Gastroesophageal sphincter (tissue), 4 donors: ENCODE data around the gene PRR11. TPM values are rescaled to one million over a fixed set of nuclear protein-coding genes. Genes with fewer than 3 reads are reported as not detected.

Experiments used
- ATAC-seq: fragments of 150-250 bp; one replicate; pipeline ENCODE4 v1.9.1; 2016; ENCODE audit warnings: mild to moderate bottlenecking, moderate library complexity
- H3K27ac ChIP-seq, 4 donors: fragments of 200-600 bp; sonication (generic) in 3 of 4; 1 replicate in 3 of 4; 2 replicates in 1 of 4; pipeline ENCODE4 v1.5.1; 2016 to 2019
- H3K27me3 ChIP-seq: fragments of 200-600 bp; sonication (generic); one replicate; pipeline ENCODE4 v1.5.1; 2019
- H3K36me3 ChIP-seq, 2 donors: fragments of 200-600 bp; sonication (generic); one replicate each; pipeline ENCODE4 v1.5.1; 2019; ENCODE audit warnings: control low read depth in 1 of 2
- H3K4me1 ChIP-seq, 3 donors: fragments of 200-600 bp; sonication (generic); 1 replicate in 2 of 3; 2 replicates in 1 of 3; pipeline ENCODE4 v1.5.1; 2016 to 2019; ENCODE audit warnings: control low read depth in 2 of 3
- H3K4me3 ChIP-seq, 2 donors: fragments of 200-600 bp; sonication (generic); one replicate each; pipeline ENCODE4 v1.5.1; 2019; ENCODE audit warnings: mild to moderate bottlenecking in 1 of 2, moderate library complexity in 1 of 2
- H3K9me3 ChIP-seq, 3 donors: fragments of 200-600 bp; sonication (generic); one replicate each; pipeline ENCODE4 v1.5.1; 2017 to 2019; ENCODE audit warnings: control low read depth in 2 of 3
- CTCF ChIP-seq, 4 experiments: fragments of 200-600 bp in 2 of 4; fragments of 450-650 bp in 2 of 4; sonication (generic) in 1 of 4; IDR thresholded peaks; one replicate each; pipeline ENCODE4 v1.5.1; 2017 to 2019; ENCODE audit warnings: antibody characterized with exemption in 4 of 4, mild to moderate bottlenecking in 2 of 4, moderate library complexity in 2 of 4
- EP300 ChIP-seq: sonication (generic); formaldehyde crosslinking; IDR thresholded peaks from one replicate; pipeline ENCODE4 v1.6.1; 2017; ENCODE audit warnings: antibody characterized with exemption, mild to moderate bottlenecking
- POLR2A ChIP-seq, 2 donors: fragments of 450-650 bp; IDR thresholded peaks; one replicate each; pipeline ENCODE4 v1.6.1; 2017; ENCODE audit warnings: antibody characterized with exemption in 2 of 2, mild to moderate bottlenecking in 2 of 2, moderate library complexity in 1 of 2
- POLR2AphosphoS5 ChIP-seq: sonication (generic); formaldehyde crosslinking; IDR thresholded peaks from one replicate; pipeline ENCODE4 v1.6.1; 2017; ENCODE audit warnings: antibody characterized with exemption
- WGBS, 2 donors: methylation state at CpG; one replicate each; pipeline ENCODE4 v1.1.5; 2018; ENCODE audit warnings: low coverage in 1 of 2; 5-methylcytosine and 5-hydroxymethylcytosine counted together
- total RNA-seq, 4 donors: library from RNA; depleted of rRNA; stranded (reverse); fragments of >200 nt; gene quantifications; one replicate each; pipeline ENCODE4 v1.1.0, GENCODE V29; 2016

PRR11 gene
- total RNA-seq, 4 donors from 2014 or later = 1.5 to 3.3 (median 1.7) TPM; not detected in 1

GRCh38 chr17:59160157-59161025 is 4.8 kb downstream of the PRR11 start:
- TF ChIP-seq POLR2AphosphoS5 (no peak), POLR2A (IDR thresholded peaks at IDR 0.05) (no peak)
- no peaks in the 10 kb centered on the region for H3K36me3 ChIP-seq
- H3K4me1 ChIP-seq = peaks cover 0 to 8% (median 3%) of the 10 kb centered on the region in 3 donors
- H3K27me3 ChIP-seq = no peaks in the 10 kb centered on the region
- ATAC-seq = no peak
- H3K4me3 ChIP-seq = no peak overlapping the region
- no peaks in the 10 kb centered on the region for H3K9me3 ChIP-seq
- no peak overlapping the region for H3K27ac ChIP-seq
- WGBS, 2 donors = 92 to 97% methylated on average over 7 to 9 of the region's 9 CpGs

GRCh38 chr17:59161477-59161876 is 5.9 kb downstream of the PRR11 start:
- no peaks in the 10 kb centered on the region for H3K4me1 ChIP-seq
- no peak for TF ChIP-seq POLR2A (IDR thresholded peaks at IDR 0.05)
- TF ChIP-seq EP300 = no peak
- no peak for TF ChIP-seq CTCF (IDR thresholded peaks at IDR 0.05)
- no peak for TF ChIP-seq POLR2AphosphoS5
- 100% methylated on average over 2 of the region's 2 CpGs; no CpG with 5 or more reads in 1 of the 2 donors for WGBS, 2 donors
- no peak for ATAC-seq
- H3K9me3 ChIP-seq = no peaks in the 10 kb centered on the region
- no peak overlapping the region for H3K27ac ChIP-seq
- no peaks in the 10 kb centered on the region for H3K27me3 ChIP-seq
- H3K4me3 ChIP-seq = no peak overlapping the region
- H3K36me3 ChIP-seq = no peaks in the 10 kb centered on the region

DNA sequence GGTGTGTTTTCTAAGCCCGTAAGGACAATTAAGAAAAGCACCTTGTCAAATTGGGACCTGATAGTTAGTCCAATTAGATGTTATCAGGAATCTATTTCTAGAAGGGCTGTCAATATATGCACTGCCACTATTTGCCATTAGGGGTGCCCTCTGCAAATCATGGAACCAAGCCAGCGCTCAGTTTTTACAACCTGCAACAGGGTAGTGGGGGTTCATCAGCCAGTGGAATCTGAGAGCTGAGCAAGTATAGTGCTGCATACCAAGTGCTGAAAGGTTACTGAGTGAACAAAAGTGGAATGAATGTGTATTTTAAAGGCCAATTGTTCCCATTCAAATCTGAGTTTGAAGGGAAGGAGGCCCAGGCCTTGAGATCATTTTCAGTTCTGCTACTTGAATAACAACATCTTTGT is 10.4 kb downstream of the PRR11 start:
- no peak overlapping the region for H3K27ac ChIP-seq
- TF ChIP-seq CTCF (IDR thresholded peaks at IDR 0.05) (peak; percentile 15 to 38 (median 28)), POLR2AphosphoS5 (no peak)
- 68 to 80% methylated on average over 2 of the region's 2 CpGs for WGBS, 2 donors

DNA sequence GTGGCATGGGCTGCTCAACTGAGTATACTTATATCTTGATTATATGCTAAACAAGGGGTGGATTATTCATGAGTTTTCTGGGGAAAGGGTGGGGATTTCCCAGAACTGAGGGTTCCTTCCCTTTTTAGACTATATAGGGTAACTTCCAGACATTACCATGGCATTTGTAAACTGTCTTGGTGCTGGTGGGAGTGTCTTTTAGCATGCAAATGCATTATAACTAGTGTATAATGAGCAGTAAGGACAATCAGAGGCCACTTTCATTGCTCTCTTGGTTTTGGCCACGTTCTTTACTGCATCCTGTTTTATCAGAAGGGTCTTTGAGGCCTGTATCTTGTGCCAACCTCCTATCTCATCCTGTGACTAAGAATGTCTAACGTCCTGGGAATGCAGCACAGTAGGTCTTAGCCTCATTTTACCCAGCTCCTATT is 12.0 kb downstream of the PRR11 start:
- no peaks in the 10 kb centered on the region for H3K9me3 ChIP-seq
- H3K27me3 ChIP-seq = no peaks in the 10 kb centered on the region
- H3K36me3 ChIP-seq = no peaks in the 10 kb centered on the region
- no peak for TF ChIP-seq EP300
- TF ChIP-seq POLR2AphosphoS5 = no peak
- TF ChIP-seq CTCF (IDR thresholded peaks at IDR 0.05) = no peak
- TF ChIP-seq POLR2A (IDR thresholded peaks at IDR 0.05) = no peak
- no peak for ATAC-seq
- no peak overlapping the region for H3K27ac ChIP-seq
- WGBS, 2 donors = 65 to 75% methylated on average over 2 of the region's 2 CpGs
- no peak overlapping the region for H3K4me3 ChIP-seq
- H3K4me1 ChIP-seq = no peaks in the 10 kb centered on the region

More for the DNA sequence above, 10.4 kb downstream of the PRR11 start:
- no peaks in the 10 kb centered on the region for H3K9me3 ChIP-seq
- H3K4me1 ChIP-seq = no peaks in the 10 kb centered on the region
- no peak for ATAC-seq
- H3K4me3 ChIP-seq = no peak overlapping the region
- H3K36me3 ChIP-seq = no peaks in the 10 kb centered on the region
- no peaks in the 10 kb centered on the region for H3K27me3 ChIP-seq

DNA sequence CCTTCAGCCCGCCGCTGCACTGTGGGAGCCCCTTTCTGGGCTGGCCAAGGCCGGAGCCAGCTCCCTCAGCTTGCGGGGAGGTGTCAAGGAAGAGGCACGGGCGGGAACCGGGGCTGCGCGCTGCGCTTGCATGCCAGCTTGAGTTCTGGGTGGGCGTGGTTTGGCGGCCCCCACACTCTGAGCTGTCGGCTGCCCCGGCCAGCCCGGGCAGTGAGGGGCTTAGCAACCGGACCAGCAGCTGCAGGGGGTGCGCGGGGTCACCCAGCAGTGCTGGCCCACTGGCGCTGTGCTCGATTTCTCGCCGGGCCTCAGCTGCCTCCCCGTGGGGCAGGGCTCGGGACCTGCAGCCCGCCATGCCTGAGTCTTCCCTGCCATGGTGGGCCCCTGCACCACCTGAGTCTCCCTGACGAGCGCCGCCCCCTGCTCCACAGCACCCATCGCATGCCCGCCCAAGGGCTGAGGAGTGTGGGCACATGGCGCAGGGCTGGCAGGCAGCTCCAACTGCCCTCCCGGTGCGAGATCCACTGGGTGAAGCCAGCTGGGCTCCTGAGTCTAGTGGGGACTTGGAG is 17.0 kb downstream of the PRR11 start:
- 100% methylated on average over 2 of the region's 33 CpGs; no CpG with 5 or more reads in 1 of the 2 donors for WGBS, 2 donors

More for the DNA sequence above, 17.0 kb downstream of the PRR11 start:
- Histone ChIP-seq H3K4me3 (no peak overlapping the region), H3K4me1 (no peaks in the 10 kb centered on the region), H3K27me3 (no peaks in the 10 kb centered on the region), H3K36me3 (no peaks in the 10 kb centered on the region), H3K9me3 (no peaks in the 10 kb centered on the region), H3K27ac (no peak overlapping the region)
- TF ChIP-seq CTCF (IDR thresholded peaks at IDR 0.05) (no peak), EP300 (no peak)
- ATAC-seq = no peak
